Tibial nerve (tissue), 4 donors: ENCODE data around the gene KCNN4.

ENCODE experiments used
- EP300 ChIP-seq, 2 donors: sonication (generic); formaldehyde crosslinking; IDR thresholded peaks; one replicate each; pipeline ENCODE4 v1.6.1; 2017; ENCODE audit warnings: antibody characterized with exemption in 2 of 2, mild to moderate bottlenecking in 1 of 2
- POLR2A ChIP-seq, 2 donors: fragments of 450-650 bp; IDR thresholded peaks; one replicate each; pipeline ENCODE4 v1.6.1; 2017; ENCODE audit warnings: antibody characterized with exemption in 2 of 2, mild to moderate bottlenecking in 2 of 2, moderate library complexity in 2 of 2
- TF ChIP-seq, protein P1 (sequence below), 5 experiments: fragments of 200-600 bp in 3 of 5; fragments of 450-650 bp in 2 of 5; sonication (generic) in 3 of 5; IDR thresholded peaks; one replicate each; pipeline ENCODE4 v1.5.1; 2016 to 2019; ENCODE audit warnings: antibody characterized with exemption in 5 of 5, mild to moderate bottlenecking in 3 of 5, moderate library complexity in 2 of 5

DNA sequence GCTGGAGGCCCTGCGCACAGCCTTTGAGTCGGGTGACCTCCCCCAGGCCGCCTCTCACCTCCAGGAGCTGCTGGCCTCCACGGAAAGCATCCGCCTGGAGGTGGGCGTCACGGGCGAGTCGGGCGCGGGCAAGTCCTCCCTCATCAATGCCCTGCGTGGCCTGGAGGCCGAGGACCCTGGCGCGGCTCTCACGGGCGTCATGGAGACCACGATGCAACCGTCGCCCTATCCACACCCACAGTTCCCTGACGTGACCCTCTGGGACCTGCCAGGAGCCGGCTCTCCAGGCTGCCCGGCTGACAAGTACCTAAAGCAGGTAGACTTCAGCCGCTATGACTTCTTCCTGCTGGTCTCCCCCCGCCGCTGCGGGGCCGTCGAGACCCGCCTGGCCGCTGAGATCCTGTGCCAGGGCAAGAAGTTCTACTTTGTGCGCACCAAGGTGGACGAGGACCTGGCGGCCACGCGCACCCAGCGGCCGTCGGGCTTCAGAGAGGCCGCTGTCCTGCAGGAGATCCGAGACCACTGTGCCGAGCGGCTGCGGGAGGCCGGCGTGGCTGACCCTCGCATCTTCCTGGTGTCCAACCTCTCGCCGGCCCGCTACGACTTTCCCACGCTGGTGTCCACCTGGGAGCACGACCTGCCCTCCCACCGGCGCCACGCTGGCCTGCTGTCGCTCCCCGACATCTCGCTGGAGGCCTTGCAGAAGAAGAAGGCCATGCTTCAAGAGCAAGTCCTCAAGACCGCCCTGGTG, 62.0 kb downstream of the KCNN4 start:
- no peak for TF ChIP-seq POLR2A (IDR thresholded peaks at IDR 0.05)
- TF ChIP-seq, protein P1, sequence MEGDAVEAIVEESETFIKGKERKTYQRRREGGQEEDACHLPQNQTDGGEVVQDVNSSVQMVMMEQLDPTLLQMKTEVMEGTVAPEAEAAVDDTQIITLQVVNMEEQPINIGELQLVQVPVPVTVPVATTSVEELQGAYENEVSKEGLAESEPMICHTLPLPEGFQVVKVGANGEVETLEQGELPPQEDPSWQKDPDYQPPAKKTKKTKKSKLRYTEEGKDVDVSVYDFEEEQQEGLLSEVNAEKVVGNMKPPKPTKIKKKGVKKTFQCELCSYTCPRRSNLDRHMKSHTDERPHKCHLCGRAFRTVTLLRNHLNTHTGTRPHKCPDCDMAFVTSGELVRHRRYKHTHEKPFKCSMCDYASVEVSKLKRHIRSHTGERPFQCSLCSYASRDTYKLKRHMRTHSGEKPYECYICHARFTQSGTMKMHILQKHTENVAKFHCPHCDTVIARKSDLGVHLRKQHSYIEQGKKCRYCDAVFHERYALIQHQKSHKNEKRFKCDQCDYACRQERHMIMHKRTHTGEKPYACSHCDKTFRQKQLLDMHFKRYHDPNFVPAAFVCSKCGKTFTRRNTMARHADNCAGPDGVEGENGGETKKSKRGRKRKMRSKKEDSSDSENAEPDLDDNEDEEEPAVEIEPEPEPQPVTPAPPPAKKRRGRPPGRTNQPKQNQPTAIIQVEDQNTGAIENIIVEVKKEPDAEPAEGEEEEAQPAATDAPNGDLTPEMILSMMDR (IDR thresholded peaks at IDR 0.05), result no peak
- no peak for TF ChIP-seq EP300 (IDR thresholded peaks at IDR 0.05)
